ENCODE results near the gene ABI3BP. TPM values are rescaled to one million over a fixed set of nuclear protein-coding genes. Genes with fewer than 3 reads are reported as not detected.

Gene ABI3BP
- total RNA-seq, 1 donor from 2014 or later: 23.6 TPM

- no peak for DNase-seq
- no peak overlapping the region for H3K27ac ChIP-seq (replicated peaks)
- H3K4me1 ChIP-seq: no peaks in the 10 kb centered on the region
- TF ChIP-seq, protein P1, sequence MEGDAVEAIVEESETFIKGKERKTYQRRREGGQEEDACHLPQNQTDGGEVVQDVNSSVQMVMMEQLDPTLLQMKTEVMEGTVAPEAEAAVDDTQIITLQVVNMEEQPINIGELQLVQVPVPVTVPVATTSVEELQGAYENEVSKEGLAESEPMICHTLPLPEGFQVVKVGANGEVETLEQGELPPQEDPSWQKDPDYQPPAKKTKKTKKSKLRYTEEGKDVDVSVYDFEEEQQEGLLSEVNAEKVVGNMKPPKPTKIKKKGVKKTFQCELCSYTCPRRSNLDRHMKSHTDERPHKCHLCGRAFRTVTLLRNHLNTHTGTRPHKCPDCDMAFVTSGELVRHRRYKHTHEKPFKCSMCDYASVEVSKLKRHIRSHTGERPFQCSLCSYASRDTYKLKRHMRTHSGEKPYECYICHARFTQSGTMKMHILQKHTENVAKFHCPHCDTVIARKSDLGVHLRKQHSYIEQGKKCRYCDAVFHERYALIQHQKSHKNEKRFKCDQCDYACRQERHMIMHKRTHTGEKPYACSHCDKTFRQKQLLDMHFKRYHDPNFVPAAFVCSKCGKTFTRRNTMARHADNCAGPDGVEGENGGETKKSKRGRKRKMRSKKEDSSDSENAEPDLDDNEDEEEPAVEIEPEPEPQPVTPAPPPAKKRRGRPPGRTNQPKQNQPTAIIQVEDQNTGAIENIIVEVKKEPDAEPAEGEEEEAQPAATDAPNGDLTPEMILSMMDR (IDR thresholded peaks at IDR 0.05; ENCODE audit: borderline replicate concordance): no peak
- peaks cover 16% of the 10 kb centered on the region for H3K36me3 ChIP-seq
- H3K9me3 ChIP-seq (replicated peaks): no peaks in the 10 kb centered on the region
- H3K4me3 ChIP-seq: no peak overlapping the region
- intact Hi-C loops (cut with micrococcal nuclease): no loop called here
- H3K27me3 ChIP-seq (ENCODE audit: low read depth): no peaks in the 10 kb centered on the region
Observed at GRCh38 chr3:100776097-100776729, 217.0 kb downstream of the ABI3BP start.

DNA sequence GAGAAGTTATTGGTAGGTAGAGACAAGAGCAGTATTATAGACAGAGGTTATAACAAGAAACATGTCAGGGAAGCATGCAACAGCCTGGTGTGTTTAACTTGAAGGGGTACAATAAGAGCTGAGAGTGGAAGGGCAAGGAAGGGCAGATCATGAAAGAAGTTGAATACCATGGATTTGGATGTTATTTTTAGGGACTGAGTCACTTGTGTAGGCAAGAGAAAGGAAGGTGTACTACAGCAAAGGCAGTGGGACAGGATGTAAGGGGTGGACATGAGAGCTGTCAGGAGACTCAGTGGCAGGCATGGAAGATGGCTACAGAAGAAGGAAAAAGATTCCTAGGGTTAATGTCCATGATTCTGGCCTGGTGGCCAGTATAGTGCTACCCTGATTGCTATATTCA, 217.6 kb downstream of the ABI3BP start:
- H3K4me1 ChIP-seq: no peaks in the 10 kb centered on the region
- H3K36me3 ChIP-seq: peaks cover 16% of the 10 kb centered on the region
- intact Hi-C loops (cut with micrococcal nuclease): no loop called here
- H3K4me3 ChIP-seq: no peak overlapping the region
- DNase-seq: no peak
- H3K27ac ChIP-seq (replicated peaks): no peak overlapping the region
- no peaks in the 10 kb centered on the region for H3K27me3 ChIP-seq (ENCODE audit: low read depth)
- TF ChIP-seq, protein P1 (IDR thresholded peaks at IDR 0.05; ENCODE audit: borderline replicate concordance): no peak
- no peaks in the 10 kb centered on the region for H3K9me3 ChIP-seq (replicated peaks)

DNA sequence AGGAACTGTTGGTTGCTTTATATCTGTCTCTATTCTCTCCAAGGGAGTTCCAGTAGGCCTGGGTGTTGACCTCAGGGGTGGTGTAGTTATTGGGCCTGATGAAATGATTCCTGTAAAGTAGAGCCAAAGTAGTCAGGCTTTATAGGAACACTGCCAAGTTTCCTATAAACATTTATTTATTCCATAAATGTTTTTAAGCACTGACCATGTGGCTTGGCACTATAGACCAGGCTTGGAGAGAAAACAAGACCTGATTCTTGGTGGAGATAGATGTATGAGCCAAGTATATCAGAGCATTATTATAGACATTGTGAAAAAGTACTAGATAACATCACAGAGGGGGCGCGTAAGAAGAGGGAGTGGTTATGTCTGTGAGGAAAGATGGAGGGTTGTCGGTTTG, 218.0 kb downstream of the ABI3BP start:
- DNase-seq: no peak
- no peak overlapping the region for H3K27ac ChIP-seq (replicated peaks)
- H3K27me3 ChIP-seq (ENCODE audit: low read depth): no peaks in the 10 kb centered on the region
- peaks cover 16% of the 10 kb centered on the region for H3K36me3 ChIP-seq
- no peak overlapping the region for H3K4me3 ChIP-seq
- H3K9me3 ChIP-seq (replicated peaks): no peaks in the 10 kb centered on the region
- intact Hi-C loops (cut with micrococcal nuclease): no loop called here
- no peaks in the 10 kb centered on the region for H3K4me1 ChIP-seq
- TF ChIP-seq, protein P1 (IDR thresholded peaks at IDR 0.05; ENCODE audit: borderline replicate concordance): no peak

DNA sequence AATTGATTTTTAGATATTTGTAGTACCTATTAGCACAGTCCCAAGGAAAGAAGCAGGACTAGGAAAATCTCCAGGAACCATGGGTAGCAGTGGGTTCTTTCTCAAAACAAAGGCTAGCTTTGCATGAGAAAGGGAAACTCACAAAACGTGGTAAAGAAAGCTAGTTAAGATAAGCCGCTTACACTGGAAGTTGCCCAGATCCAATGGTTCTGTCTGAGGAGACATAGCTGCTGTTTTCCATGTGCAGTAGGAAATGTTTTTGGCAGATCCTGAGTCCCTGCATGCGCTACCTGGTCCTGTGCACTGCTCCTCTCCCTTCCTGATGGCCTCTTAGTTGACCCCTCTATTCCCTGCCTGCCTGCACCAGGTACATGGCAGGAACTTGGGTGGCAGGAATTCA, 223.5 kb downstream of the ABI3BP start:
- intact Hi-C loops (cut with micrococcal nuclease): no loop called here
- peaks cover 10% of the 10 kb centered on the region for H3K36me3 ChIP-seq
- H3K27ac ChIP-seq (replicated peaks): no peak overlapping the region
- H3K4me3 ChIP-seq: no peak overlapping the region
- no peaks in the 10 kb centered on the region for H3K27me3 ChIP-seq (ENCODE audit: low read depth)
- no peaks in the 10 kb centered on the region for H3K9me3 ChIP-seq (replicated peaks)
- TF ChIP-seq, protein P1 (IDR thresholded peaks at IDR 0.05; ENCODE audit: borderline replicate concordance): no peak
- no peak for DNase-seq
- H3K4me1 ChIP-seq: no peaks in the 10 kb centered on the region

- H3K4me1 ChIP-seq: no peaks in the 10 kb centered on the region
- TF ChIP-seq, protein P1 (IDR thresholded peaks at IDR 0.05; ENCODE audit: borderline replicate concordance): no peak
- intact Hi-C loops (cut with micrococcal nuclease): no loop called here
- H3K27me3 ChIP-seq (ENCODE audit: low read depth): no peaks in the 10 kb centered on the region
- DNase-seq: no peak
- no peaks in the 10 kb centered on the region for H3K9me3 ChIP-seq (replicated peaks)
- no peak overlapping the region for H3K27ac ChIP-seq (replicated peaks)
- peaks cover 6% of the 10 kb centered on the region for H3K36me3 ChIP-seq
- no peak overlapping the region for H3K4me3 ChIP-seq
Observed at GRCh38 chr3:100766069-100766468, 227.2 kb downstream of the ABI3BP start.
